Measurements from ENCODE around the gene C1orf232.

Gene C1orf232

GRCh38 chr1:26177182-26177684, 8.5 kb upstream of the C1orf232 start, which contains the start of gene CNKSR1:
CNKSR1 (plus strand) TSS chr1:26177491; CDS start chr1:26177548, 57 bp downstream.
- DNase-seq = no peak

- DNase-seq = no peak
These were observed 6.6 kb upstream of the C1orf232 start for GRCh38 chr1:26175346-26175745.

GRCh38 chr1:26171084-26172072, 2.6 kb upstream of the C1orf232 start, which contains the start of gene ZNF593OS:
ZNF593OS (minus strand) TSS chr1:26171832; CDS start chr1:26171661, 171 bp downstream.
- DNase-seq = no peak

- DNase-seq = no peak
These were observed 1.7 kb upstream of the C1orf232 start for GRCh38 chr1:26170472-26170821.

GRCh38 chr1:26169669-26170471, 1.1 kb upstream of the C1orf232 start, which contains the start of gene ZNF593:
ZNF593 (plus strand) TSS chr1:26169908; CDS start chr1:26169984, 76 bp downstream.
- DNase-seq = peak; percentile 82 to 89

- DNase-seq = no peak
These were observed 413 bp upstream of the C1orf232 start for GRCh38 chr1:26169198-26169554.

GRCh38 chr1:26166719-26167281, 2.0 kb downstream of the C1orf232 start:
- no peak for DNase-seq

GRCh38 chr1:26164861-26165842, 3.6 kb downstream of the C1orf232 start:
- DNase-seq = no peak

GRCh38 chr1:26164036-26164860, 4.5 kb downstream of the C1orf232 start:
- peak in 1 of 2 experiments; percentile 17 for DNase-seq

- DNase-seq = no peak
These were observed 5.1 kb downstream of the C1orf232 start for GRCh38 chr1:26163684-26164035.

GRCh38 chr1:26162220-26162709, 6.5 kb downstream of the C1orf232 start:
- no peak for DNase-seq

GRCh38 chr1:26161415-26162219, 7.1 kb downstream of the C1orf232 start:
- DNase-seq = peak in 1 of 2 experiments; percentile 20

- DNase-seq = no peak
These were observed 8.0 kb downstream of the C1orf232 start for GRCh38 chr1:26160527-26161414.

GRCh38 chr1:26159743-26160039, 9.1 kb downstream of the C1orf232 start:
- DNase-seq = no peak

- DNase-seq = no peak
These were observed 9.6 kb downstream of the C1orf232 start, which contains the start of gene FAM110D for GRCh38 chr1:26158908-26159742. FAM110D (plus strand) TSS chr1:26159079; CDS start chr1:26161292, 2,213 bp downstream.

GRCh38 chr1:26158271-26158907, 10.4 kb downstream of the C1orf232 start:
- no peak for DNase-seq
